ENCODE measurements around the gene USP25. TPM values are rescaled to one million over a fixed set of nuclear protein-coding genes. Genes with fewer than 3 reads are reported as not detected.

Gene USP25
- total RNA-seq, 1 experiment from 2014 or later: 35.1 TPM

DNA sequence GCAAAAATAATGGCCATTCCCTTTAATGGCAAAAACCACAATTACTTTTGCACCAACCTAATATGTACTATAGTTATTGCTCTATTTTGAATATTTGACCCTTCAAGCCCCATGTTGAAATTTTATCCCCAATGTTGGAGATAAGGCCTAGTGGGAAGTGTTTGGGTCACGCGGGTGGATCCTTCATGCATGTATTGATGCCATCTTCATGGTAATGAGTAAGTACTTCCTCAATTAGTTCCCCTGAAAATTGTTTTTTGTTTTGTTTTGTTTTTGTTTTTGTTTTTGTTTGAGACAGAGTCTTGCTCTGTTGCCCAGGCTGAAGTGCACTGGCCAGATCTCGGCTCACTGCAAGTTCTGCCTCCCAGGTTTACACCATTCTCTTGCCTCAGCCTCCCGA is 9.8 kb upstream of the USP25 start:
- no peak overlapping the region for H3K4me3 Mint-ChIP-seq

More for the DNA sequence above, 9.8 kb upstream of the USP25 start:
- Histone ChIP-seq H2AFZ (ENCODE audit: low read length) (no peak overlapping the region), H3K27me3 (ENCODE audit: insufficient read depth, low read length) (no peaks in the 10 kb centered on the region), H3K56ac (ENCODE audit: insufficient read length, low read depth, low read length) (no peak overlapping the region), H4K5ac (ENCODE audit: insufficient read length, low read depth, low read length) (no peak overlapping the region), H3K79me2 (ENCODE audit: insufficient read depth, low read length) (no peaks in the 10 kb centered on the region), H4K91ac (ENCODE audit: insufficient read length, low read depth, low read length) (no peak overlapping the region), H3K23me2 (ENCODE audit: insufficient read length, low read depth, low read length, poor library complexity, severe bottlenecking) (no peaks in the 10 kb centered on the region), H3K4me2 (ENCODE audit: insufficient read depth, insufficient read length, low read length) (no peak overlapping the region), H2BK15ac (ENCODE audit: low read depth, low read length) (no peak overlapping the region), H4K8ac (replicated peaks; ENCODE audit: insufficient read length, low read depth, low read length) (no peak overlapping the region), H2BK20ac (ENCODE audit: low read depth, low read length, poor library complexity, severe bottlenecking) (no peak overlapping the region), H3K18ac (ENCODE audit: insufficient read length, low read depth, low read length) (no peak overlapping the region), H4K20me1 (ENCODE audit: control insufficient read depth, insufficient read depth, insufficient read length) (no peaks in the 10 kb centered on the region), H3K9ac (ENCODE audit: extremely low read depth, insufficient read length, low read length) (no peak overlapping the region), H3K79me1 (ENCODE audit: insufficient read depth, low read depth, low read length, poor library complexity, severe bottlenecking) (no peaks in the 10 kb centered on the region), H2BK120ac (ENCODE audit: low read depth, low read length, poor library complexity, severe bottlenecking) (no peak overlapping the region), H3K4ac (ENCODE audit: low read depth, low read length) (no peak overlapping the region), H2AK5ac (ENCODE audit: insufficient read length, low read length) (no peak overlapping the region), H3K9me3 (ENCODE audit: control insufficient read depth, low read depth, low read length) (no peaks in the 10 kb centered on the region), H3K4me1 (ENCODE audit: insufficient read depth, low read length) (no peaks in the 10 kb centered on the region), H3K14ac (ENCODE audit: insufficient read depth, low read length) (no peak overlapping the region), H3T11ph (ENCODE audit: low read length) (no peak overlapping the region), H2BK12ac (ENCODE audit: insufficient read length, low read depth, low read length) (no peak overlapping the region), H3K27ac (ENCODE audit: insufficient read length, low read depth, low read length) (no peak overlapping the region), H2BK5ac (ENCODE audit: insufficient read length, low read length) (no peak overlapping the region), H3K23ac (ENCODE audit: insufficient read length, low read depth, low read length) (no peak overlapping the region)
- no peak for DNase-seq
- H3K4me1 Mint-ChIP-seq: peaks cover 11 to 17% of the 10 kb centered on the region in 2 experiments
- H3K27me3 Mint-ChIP-seq (ENCODE audit: low read depth): no peaks in the 10 kb centered on the region
- WGBS (ENCODE audit: extremely low coverage, insufficient read length, low lambda C conversion rate): no CpG with 5 or more reads among the region's 4 CpGs
- no peak overlapping the region for H3K27ac Mint-ChIP-seq
- H3K36me3 Mint-ChIP-seq (ENCODE audit: insufficient read depth in 1 of 3, low read depth in 3 of 3): no peaks in the 10 kb centered on the region; a peak in 2 of 7 replicates
- no peak for TF ChIP-seq CTCF (conservative IDR thresholded peaks at IDR 0.05)
- H3K9me3 Mint-ChIP-seq: peaks cover 0 to 4% of the 10 kb centered on the region in 2 experiments; a peak in 3 of 5 replicates
